Measurements from ENCODE around the gene CCDC50. TPM values are rescaled to one million over a fixed set of nuclear protein-coding genes. Genes with fewer than 3 reads are reported as not detected.

Gene CCDC50
- total and polyA plus RNA-seq, 12 donors: 18.3 to 92.1 (median 61.8) TPM

GRCh38 chr3:191342006-191342405, 12.8 kb downstream of the CCDC50 start:
- no peaks in the 10 kb centered on the region for H3K9me3 ChIP-seq (replicated peaks in 1 of 3)
- no peak for DNase-seq
- no peaks in the 10 kb centered on the region for H3K27me3 ChIP-seq
- no peak overlapping the region for H3K27ac ChIP-seq
- WGBS, 4 donors: 77 to 91% (median 81%) methylated on average over 2 of the region's 2 CpGs
- TF ChIP-seq POLR2A (IDR thresholded peaks at IDR 0.05) (no peak), CTCF (IDR thresholded peaks at IDR 0.05) (no peak)
- H3K4me3 ChIP-seq: no peak overlapping the region
- H3K36me3 ChIP-seq (replicated peaks in 1 of 2): no peaks in the 10 kb centered on the region
- peaks cover 36 to 77% of the 10 kb centered on the region in 2 donors for H3K4me1 ChIP-seq (replicated peaks in 1 of 2)
- intact Hi-C loops (cut with DNase I): no loop called here

GRCh38 chr3:191342411-191342810, 13.2 kb downstream of the CCDC50 start:
- Histone ChIP-seq H3K27me3 (no peaks in the 10 kb centered on the region), H3K9me3 (replicated peaks in 1 of 3) (no peaks in the 10 kb centered on the region), H3K4me1 (replicated peaks in 1 of 2) (peaks cover 33 to 76% of the 10 kb centered on the region in 2 donors), H3K27ac (no peak overlapping the region), H3K36me3 (replicated peaks in 1 of 2) (no peaks in the 10 kb centered on the region), H3K4me3 (no peak overlapping the region)
- intact Hi-C loops (cut with DNase I): no loop called here
- TF ChIP-seq CTCF (IDR thresholded peaks at IDR 0.05) (no peak), POLR2A (IDR thresholded peaks at IDR 0.05) (no peak)
- no peak for DNase-seq

- TF ChIP-seq CTCF (IDR thresholded peaks at IDR 0.05) (no peak), POLR2A (IDR thresholded peaks at IDR 0.05) (no peak)
- no peak for DNase-seq
- Histone ChIP-seq H3K27ac (no peak overlapping the region), H3K27me3 (no peaks in the 10 kb centered on the region), H3K4me3 (no peak overlapping the region), H3K36me3 (replicated peaks in 1 of 2) (no peaks in the 10 kb centered on the region), H3K4me1 (replicated peaks in 1 of 2) (peaks cover 26 to 69% of the 10 kb centered on the region in 2 donors), H3K9me3 (replicated peaks in 1 of 3) (no peaks in the 10 kb centered on the region)
- intact Hi-C loops (cut with DNase I): no loop called here
- 76 to 86% (median 81%) methylated on average over 4 of the region's 4 CpGs for WGBS, 4 donors
Measured at GRCh38 chr3:191343115-191343514, 13.9 kb downstream of the CCDC50 start.

GRCh38 chr3:191343913-191344312, 14.7 kb downstream of the CCDC50 start:
- H3K4me3 ChIP-seq: no peak overlapping the region
- H3K36me3 ChIP-seq (replicated peaks in 1 of 2): no peaks in the 10 kb centered on the region
- intact Hi-C loops (cut with DNase I): no loop called here
- peaks cover 22 to 61% of the 10 kb centered on the region in 2 donors for H3K4me1 ChIP-seq (replicated peaks in 1 of 2)
- WGBS, 4 donors: 83 to 95% (median 90%) methylated on average over 5 of the region's 5 CpGs
- TF ChIP-seq CTCF (IDR thresholded peaks at IDR 0.05): no peak
- no peak for TF ChIP-seq POLR2A (IDR thresholded peaks at IDR 0.05)
- DNase-seq: no peak
- no peaks in the 10 kb centered on the region for H3K27me3 ChIP-seq
- H3K9me3 ChIP-seq (replicated peaks in 1 of 3): no peaks in the 10 kb centered on the region
- no peak overlapping the region for H3K27ac ChIP-seq

Data from adrenal gland (tissue), 12 donors.